ENCODE results near the gene MTURN.

GRCh38 chr7:30175180-30175579, 40.4 kb downstream of the MTURN start:
- TF ChIP-seq CTCF (IDR thresholded peaks at IDR 0.05 in 8 of 11, conservative IDR thresholded peaks at IDR 0.05 in 3 of 11) = no peak
- TF ChIP-seq POLR2A (IDR thresholded peaks at IDR 0.05) = no peak

Measured in spleen (tissue), 7 donors.